ENCODE results near the gene CCNT1.
"Not testable (repeated sequence)": the region's sequence is repeated elsewhere in the genome, so short reads cannot be mapped to it uniquely, and the experiment has no call there.

The CCNT1 gene

GRCh38 chr12:48691826-48692487 is 24.6 kb downstream of the CCNT1 start:
- peak; percentile 3 for DNase-seq

GRCh38 chr12:48690990-48691389 is 25.5 kb downstream of the CCNT1 start:
- DNase-seq, result no peak

DNA sequence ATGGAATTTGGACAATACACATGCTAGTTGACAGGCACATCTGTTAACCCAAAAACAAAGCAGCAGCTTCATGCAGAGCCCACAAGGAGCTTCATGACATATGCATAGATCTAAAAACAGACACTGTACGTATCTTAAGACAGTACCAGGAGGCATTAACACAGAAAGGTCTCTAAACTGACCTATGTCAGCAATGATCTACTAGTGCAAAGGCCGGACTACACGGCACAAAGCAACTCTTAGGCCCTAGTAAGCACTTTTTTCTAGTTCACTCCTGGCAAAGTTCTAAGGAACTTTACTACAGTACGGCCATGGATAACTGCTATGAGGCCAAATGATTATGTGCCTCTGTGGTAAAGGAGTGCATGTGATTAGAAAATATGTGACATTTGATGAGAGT is 26.1 kb downstream of the CCNT1 start:
- DNase-seq, result no peak

DNA sequence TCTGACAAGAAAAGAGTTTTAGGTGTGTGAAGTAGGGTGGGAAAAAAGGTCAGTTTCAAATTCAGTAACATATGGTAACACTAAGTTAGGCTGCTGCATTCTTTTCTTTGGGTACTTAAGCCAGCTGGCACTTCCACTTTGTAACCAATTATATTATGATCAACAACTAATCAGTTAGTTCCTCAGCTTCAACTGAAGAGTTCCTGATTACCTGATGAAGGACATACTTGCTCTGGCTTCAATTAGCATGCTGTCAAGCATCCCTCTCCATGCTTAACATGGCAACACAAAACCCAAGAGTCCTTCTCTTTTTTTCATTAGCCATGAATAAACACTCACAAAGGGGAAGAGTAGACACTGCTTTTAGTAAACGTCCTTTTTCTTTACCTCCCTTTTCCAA is 27.7 kb downstream of the CCNT1 start:
- DNase-seq, result no peak

GRCh38 chr12:48687592-48687991 is 28.9 kb downstream of the CCNT1 start:
- no peak for DNase-seq

DNA sequence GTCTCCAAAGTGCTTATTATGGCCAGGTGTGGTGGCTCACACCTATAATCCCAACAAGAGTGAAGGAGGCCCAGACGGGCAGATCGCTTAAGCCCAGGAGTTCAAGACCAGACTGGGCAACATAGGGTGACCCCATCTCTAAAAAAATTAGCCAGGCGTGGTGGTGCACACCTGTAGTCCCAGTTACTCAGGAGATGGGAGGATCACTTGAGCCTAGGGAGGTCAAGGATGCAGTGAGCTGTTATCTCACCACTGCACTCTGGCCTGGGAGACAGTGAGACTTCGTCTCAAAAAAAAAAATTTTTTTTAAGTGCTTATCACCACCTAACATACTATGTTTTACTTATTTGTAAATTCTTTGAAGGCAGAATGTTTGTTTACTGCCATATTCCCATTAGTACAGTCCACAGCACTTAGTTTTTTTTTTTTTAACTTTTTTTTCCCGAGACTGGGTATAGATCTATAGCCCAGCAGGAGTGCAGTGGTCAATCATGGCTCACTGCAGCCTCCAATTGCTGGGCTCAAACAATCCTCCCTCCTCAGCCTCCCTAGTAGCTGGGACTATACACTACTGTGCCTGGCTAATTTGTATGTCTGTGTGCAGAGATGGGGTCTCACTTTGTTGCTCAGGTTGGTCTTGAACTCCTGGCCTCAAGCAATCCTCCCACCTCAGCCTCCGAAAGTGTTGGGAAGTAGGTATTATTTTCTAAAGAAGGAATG is 29.7 kb downstream of the CCNT1 start:
- no peak for DNase-seq

DNA sequence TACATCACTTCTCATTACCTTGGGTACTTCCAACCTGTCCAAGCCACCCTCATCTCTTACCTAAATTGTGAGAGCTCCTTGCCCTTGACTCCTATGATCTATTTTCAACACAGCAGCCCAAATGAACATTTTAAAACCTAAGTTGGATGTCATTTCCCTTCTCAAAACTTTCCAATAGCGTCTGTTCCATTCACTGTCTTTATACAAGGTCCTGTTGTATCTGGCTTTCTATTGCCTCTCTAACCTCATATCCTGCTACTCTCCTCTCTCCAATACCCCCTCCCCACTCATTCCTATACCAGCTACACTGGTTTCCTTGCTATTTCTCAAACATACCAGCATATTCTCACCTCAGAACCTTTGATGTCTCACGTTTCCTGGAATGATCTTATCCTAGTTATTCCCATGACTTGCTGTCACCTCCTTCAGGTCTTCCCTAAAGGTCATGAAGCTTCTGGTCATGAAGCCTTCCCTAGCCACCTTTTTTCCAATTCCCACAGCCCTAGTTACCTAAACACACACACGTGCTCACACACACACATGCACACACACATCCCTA is 30.4 kb downstream of the CCNT1 start:
- no peak for DNase-seq

DNA sequence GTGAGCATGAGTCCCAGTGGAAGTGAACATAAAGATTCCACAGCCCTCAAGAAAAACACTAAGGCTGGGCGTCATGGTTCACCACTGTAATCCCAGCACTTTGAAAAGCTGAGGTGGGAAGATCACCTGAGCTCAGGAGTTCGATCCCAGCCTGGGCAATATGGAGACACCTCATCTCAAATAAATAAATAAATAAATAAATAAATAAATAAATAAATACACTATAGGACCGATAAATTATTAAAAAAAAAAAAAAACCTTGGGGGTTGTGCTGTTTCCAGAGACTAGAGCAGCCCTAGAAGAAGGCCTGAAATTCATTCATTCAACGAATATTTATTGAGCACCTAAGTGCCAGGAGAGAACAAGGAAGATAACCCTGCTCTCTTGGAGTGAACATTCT is 33.0 kb downstream of the CCNT1 start:
- DNase-seq, result no peak

GRCh38 chr12:48682927-48683326 is 33.6 kb downstream of the CCNT1 start:
- DNase-seq, result no peak

DNA sequence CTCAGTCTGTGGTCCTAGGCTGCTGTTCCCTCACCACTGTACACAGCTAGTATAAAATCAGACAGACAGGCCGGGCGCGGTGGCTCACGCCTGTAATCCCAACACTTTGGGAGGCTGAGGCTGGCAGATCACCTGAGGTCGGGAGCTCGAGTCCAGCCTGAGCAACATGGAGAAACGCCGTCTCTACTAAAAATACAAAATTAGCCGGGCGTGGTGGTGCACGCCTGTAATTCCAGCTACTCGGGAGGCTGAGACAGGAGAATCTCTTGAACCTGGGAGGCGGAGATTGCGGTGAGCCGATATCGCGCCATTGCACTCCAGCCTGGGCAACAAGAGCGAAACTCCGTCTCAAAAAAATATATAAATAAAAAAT is 34.0 kb downstream of the CCNT1 start:
- DNase-seq, result not testable (repeated sequence)

- peak; percentile 99 for DNase-seq
Observed at GRCh38 chr12:48681710-48682532, 34.6 kb downstream of the CCNT1 start, which contains the start of gene KANSL2. Gene KANSL2 (minus strand): TSS chr12:48682238. CDS start chr12:48681632, 606 bp downstream.

- no peak for DNase-seq
Observed at GRCh38 chr12:48681399-48681709, 35.2 kb downstream of the CCNT1 start.

- no peak for DNase-seq
Observed at GRCh38 chr12:48680861-48681260, 35.6 kb downstream of the CCNT1 start.

GRCh38 chr12:48678551-48679185 is 37.8 kb downstream of the CCNT1 start:
- DNase-seq, result no peak

DNA sequence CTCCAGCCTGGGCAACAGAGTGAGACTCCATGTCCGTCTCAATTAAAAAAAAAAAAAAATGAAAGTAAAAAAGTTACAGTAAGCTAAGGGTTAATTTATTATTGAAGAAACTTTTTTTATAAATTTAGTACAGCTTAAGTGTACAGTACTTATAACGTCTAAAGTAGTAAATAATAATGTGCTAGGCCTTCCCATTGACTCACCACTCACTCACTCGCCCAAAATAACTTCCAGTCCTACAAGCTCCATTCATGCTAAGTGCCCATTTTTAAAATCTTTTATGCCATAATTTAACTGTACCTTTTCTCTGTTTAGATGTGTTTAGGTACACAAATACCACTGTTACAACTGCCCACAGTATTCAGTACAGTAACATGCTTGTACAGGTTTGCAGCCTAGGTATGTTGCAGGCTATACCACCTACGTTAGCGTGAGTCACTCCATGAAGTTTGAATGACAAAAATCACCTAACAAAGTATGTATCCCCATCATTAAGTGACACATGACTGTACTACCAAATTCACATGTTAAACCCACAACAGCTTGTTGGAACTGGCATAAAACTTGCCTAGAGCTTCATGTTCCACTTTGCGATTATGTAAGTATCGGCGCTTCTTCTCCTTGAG is 45.2 kb downstream of the CCNT1 start:
- DNase-seq, result peak; percentile 19

- no peak for DNase-seq
Observed at GRCh38 chr12:48668996-48669395, 47.5 kb downstream of the CCNT1 start.

DNA sequence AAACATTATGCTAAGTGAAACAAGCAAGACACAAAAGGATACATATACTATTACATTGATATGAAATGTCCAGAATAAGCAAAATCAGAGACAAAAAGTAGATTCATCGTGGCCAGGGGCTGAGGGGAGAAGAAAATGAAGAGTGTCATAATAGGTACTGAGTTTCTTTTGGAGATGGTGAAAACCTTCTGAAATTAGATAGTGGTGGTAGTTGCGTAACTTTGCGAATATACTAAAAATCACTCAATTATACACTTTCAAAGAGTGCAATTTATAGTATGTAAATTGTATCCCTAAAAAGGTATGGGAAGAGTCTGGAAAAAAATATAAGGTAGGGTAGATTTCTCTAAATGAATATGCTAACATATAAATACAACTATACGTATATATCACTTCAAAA is 56.6 kb downstream of the CCNT1 start:
- DNase-seq, result no peak

DNA sequence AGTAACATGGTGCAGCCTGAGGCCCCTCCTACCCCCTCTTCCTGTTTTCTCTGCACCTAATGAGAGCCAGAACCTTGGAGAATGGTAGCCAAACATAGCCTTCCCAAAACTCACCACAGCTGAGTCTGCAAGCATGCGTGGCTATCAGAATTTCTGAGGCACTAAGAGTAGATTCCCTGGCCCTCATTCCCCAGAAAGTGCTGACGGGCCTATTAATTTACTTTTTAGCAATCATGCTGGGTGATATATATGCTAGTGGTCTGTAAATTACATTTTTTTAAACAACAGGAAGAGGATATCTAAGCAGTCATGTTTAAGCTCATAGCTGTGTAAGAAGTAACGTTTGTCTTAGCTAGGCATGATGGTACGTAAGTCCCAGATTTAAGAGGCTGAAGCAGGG is 64.8 kb downstream of the CCNT1 start:
- no peak for DNase-seq

- DNase-seq, result not testable (repeated sequence)
Observed at GRCh38 chr12:48645354-48645753, 71.2 kb downstream of the CCNT1 start.

GRCh38 chr12:48643011-48643410 is 73.5 kb downstream of the CCNT1 start:
- no peak for DNase-seq

DNA sequence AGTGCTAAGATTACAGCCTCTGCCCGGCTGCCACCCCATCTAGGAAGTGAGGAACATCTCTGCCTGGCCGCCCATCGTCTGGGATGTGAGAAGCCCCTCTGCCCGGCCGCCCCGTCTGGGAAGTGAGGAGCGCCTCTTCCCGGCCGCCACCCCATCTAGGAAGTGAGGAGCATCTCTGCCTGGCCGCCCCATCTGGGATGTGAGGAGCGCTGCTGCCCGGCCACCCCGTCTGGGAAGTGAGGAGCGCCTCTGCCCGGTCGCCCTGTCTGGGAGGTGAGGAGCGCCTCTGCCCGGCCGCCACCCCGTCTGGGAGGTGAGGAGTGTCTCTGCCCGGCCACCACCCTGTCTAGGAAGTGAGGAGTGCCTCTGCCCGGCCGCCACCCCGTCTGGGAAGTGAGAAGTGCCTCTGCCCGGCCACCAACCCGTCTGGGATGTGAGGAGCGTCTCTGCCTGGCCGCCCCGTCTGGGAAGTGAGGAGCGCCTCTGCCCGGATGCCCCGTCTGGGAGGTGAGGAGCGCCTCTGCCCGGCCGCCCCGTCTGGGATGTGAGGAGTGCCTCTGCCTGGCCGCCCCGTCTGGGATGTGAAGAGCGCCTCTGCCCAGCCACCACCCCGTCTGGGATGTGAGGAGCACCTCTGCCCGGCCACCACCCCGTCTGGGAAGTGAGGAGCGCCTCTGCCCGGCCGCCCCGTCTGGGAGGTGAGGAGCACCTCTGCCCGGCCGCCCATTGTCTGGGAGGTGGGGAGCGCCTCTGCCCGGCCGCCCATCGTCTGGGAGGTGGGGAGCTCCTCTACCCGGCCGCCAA is 74.6 kb downstream of the CCNT1 start:
- DNase-seq, result not testable (repeated sequence)

Measured in fibroblast of skin of back (primary cell).